ENCODE results near the gene BLM.

DNA sequence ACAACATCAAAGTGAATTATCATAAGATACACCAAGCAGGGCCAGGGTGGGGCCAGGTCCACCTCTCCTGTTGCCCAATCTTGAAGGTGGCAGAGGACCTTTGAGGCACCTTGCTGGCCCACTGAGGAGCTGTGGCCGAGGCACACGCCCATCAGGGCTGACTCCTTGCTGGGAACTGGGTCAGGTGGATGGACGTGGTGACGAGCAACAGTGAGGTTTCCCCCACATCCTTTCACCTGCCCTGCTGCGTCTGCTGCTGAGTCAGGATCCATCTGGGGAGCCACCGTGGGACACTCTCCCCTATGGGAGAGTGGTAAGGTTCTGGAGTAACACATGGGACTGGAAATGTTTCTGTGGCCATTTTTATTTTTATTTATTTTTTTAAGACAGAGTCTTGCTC, 134.0 kb downstream of the BLM start:
- TF ChIP-seq FOSL1 (CRISPR knock-in tag; IDR thresholded peaks at IDR 0.05; ENCODE audit: borderline replicate concordance) = no peak
- TF ChIP-seq KLF13 (CRISPR knock-in tag; IDR thresholded peaks at IDR 0.05) = no peak

All from HepG2 (cell line).